Neuron (in vitro differentiated cells): Measurements from ENCODE around the gene TMEM232.
"Not testable (repeated sequence)": the region's sequence is repeated elsewhere in the genome, so short reads cannot be mapped to it uniquely, and the experiment has no call there.

ENCODE experiments used
- H2AFZ ChIP-seq: one replicate; pipeline ENCODE4 v1.6.1; 2013; ENCODE audit warnings: low read depth, mild to moderate bottlenecking, inconsistent platforms, low read length, moderate library complexity
- H3K27me3 ChIP-seq: one replicate; pipeline ENCODE4 v1.6.1; 2013; ENCODE audit warnings: low read length; ENCODE audit not compliant: insufficient read depth
- H3K36me3 ChIP-seq: one replicate; pipeline ENCODE4 v1.6.1; 2013; ENCODE audit warnings: low read length; ENCODE audit not compliant: insufficient read depth
- H3K4me1 ChIP-seq: one replicate; pipeline ENCODE4 v1.6.1; 2013; ENCODE audit warnings: low read length; ENCODE audit not compliant: insufficient read depth
- H3K4me3 ChIP-seq: 2 replicates; pipeline ENCODE4 v1.5.1; 2013; ENCODE audit warnings: mild to moderate bottlenecking, low read length, moderate library complexity
- H3K9me3 ChIP-seq: one replicate; pipeline ENCODE4 v1.6.1; 2013; ENCODE audit warnings: low read length

Gene TMEM232

GRCh38 chr5:110580625-110581024, 145.8 kb downstream of the TMEM232 start:
- Histone ChIP-seq H3K27me3 (no peaks in the 10 kb centered on the region), H3K4me3 (no peak overlapping the region), H3K9me3 (no peaks in the 10 kb centered on the region), H2AFZ (no peak overlapping the region), H3K4me1 (no peaks in the 10 kb centered on the region), H3K36me3 (no peaks in the 10 kb centered on the region)

GRCh38 chr5:110572729-110573128, 153.7 kb downstream of the TMEM232 start:
- Histone ChIP-seq H3K9me3 (no peaks in the 10 kb centered on the region), H2AFZ (no peak overlapping the region), H3K27me3 (no peaks in the 10 kb centered on the region), H3K4me1 (no peaks in the 10 kb centered on the region), H3K36me3 (no peaks in the 10 kb centered on the region), H3K4me3 (no peak overlapping the region)

GRCh38 chr5:110562191-110562590, 164.3 kb downstream of the TMEM232 start:
- no peaks in the 10 kb centered on the region for H3K27me3 ChIP-seq
- no peaks in the 10 kb centered on the region for H3K9me3 ChIP-seq
- H3K36me3 ChIP-seq = no peaks in the 10 kb centered on the region
- H2AFZ ChIP-seq = no peak overlapping the region
- H3K4me1 ChIP-seq = no peaks in the 10 kb centered on the region
- H3K4me3 ChIP-seq = no peak overlapping the region

- Histone ChIP-seq H2AFZ (no peak overlapping the region), H3K27me3 (no peaks in the 10 kb centered on the region), H3K4me3 (no peak overlapping the region), H3K36me3 (no peaks in the 10 kb centered on the region), H3K4me1 (no peaks in the 10 kb centered on the region), H3K9me3 (no peaks in the 10 kb centered on the region)
Observed at GRCh38 chr5:110561510-110561909, 165.0 kb downstream of the TMEM232 start.

GRCh38 chr5:110549301-110549700, 177.2 kb downstream of the TMEM232 start:
- Histone ChIP-seq H3K4me3 (no peak overlapping the region), H3K36me3 (no peaks in the 10 kb centered on the region), H3K9me3 (peaks cover 2% of the 10 kb centered on the region), H3K27me3 (no peaks in the 10 kb centered on the region), H3K4me1 (no peaks in the 10 kb centered on the region), H2AFZ (no peak overlapping the region)

GRCh38 chr5:110548171-110548570, 178.3 kb downstream of the TMEM232 start:
- H2AFZ ChIP-seq = no peak overlapping the region

GRCh38 chr5:110547495-110547894, 179.0 kb downstream of the TMEM232 start:
- H2AFZ ChIP-seq = no peak overlapping the region
- H3K36me3 ChIP-seq = no peaks in the 10 kb centered on the region
- no peaks in the 10 kb centered on the region for H3K27me3 ChIP-seq
- H3K4me1 ChIP-seq = no peaks in the 10 kb centered on the region
- H3K9me3 ChIP-seq = no peaks in the 10 kb centered on the region
- no peak overlapping the region for H3K4me3 ChIP-seq

More at GRCh38 chr5:110548171-110548570, 178.3 kb downstream of the TMEM232 start:
- Histone ChIP-seq H3K9me3 (peaks cover 2% of the 10 kb centered on the region), H3K4me1 (no peaks in the 10 kb centered on the region), H3K36me3 (no peaks in the 10 kb centered on the region), H3K27me3 (no peaks in the 10 kb centered on the region), H3K4me3 (no peak overlapping the region)

- no peaks in the 10 kb centered on the region for H3K9me3 ChIP-seq
- no peaks in the 10 kb centered on the region for H3K27me3 ChIP-seq
- H3K4me1 ChIP-seq = no peaks in the 10 kb centered on the region
- H2AFZ ChIP-seq = no peak overlapping the region
- H3K36me3 ChIP-seq = no peaks in the 10 kb centered on the region
- no peak overlapping the region for H3K4me3 ChIP-seq
Observed at GRCh38 chr5:110545716-110546115, 180.8 kb downstream of the TMEM232 start.

- Histone ChIP-seq H3K27me3 (no peaks in the 10 kb centered on the region), H3K36me3 (no peaks in the 10 kb centered on the region), H3K9me3 (no peaks in the 10 kb centered on the region), H3K4me3 (no peak overlapping the region), H2AFZ (no peak overlapping the region), H3K4me1 (no peaks in the 10 kb centered on the region)
Observed at GRCh38 chr5:110544603-110545002, 181.9 kb downstream of the TMEM232 start.

- Histone ChIP-seq H3K4me3 (no peak overlapping the region), H3K36me3 (no peaks in the 10 kb centered on the region), H3K27me3 (no peaks in the 10 kb centered on the region), H3K9me3 (no peaks in the 10 kb centered on the region), H2AFZ (no peak overlapping the region), H3K4me1 (no peaks in the 10 kb centered on the region)
Observed at GRCh38 chr5:110542949-110543348, 183.5 kb downstream of the TMEM232 start.

- no peak overlapping the region for H3K4me3 ChIP-seq
- H3K4me1 ChIP-seq = peaks cover 10% of the 10 kb centered on the region
- no peak overlapping the region for H2AFZ ChIP-seq
Observed at GRCh38 chr5:110536120-110537115, 190.1 kb downstream of the TMEM232 start.

GRCh38 chr5:110535146-110535545, 191.3 kb downstream of the TMEM232 start:
- not testable (repeated sequence) for H3K27me3 ChIP-seq, H2AFZ ChIP-seq, H3K9me3 ChIP-seq, H3K4me3 ChIP-seq, H3K36me3 ChIP-seq, H3K4me1 ChIP-seq

More at GRCh38 chr5:110536120-110537115, 190.1 kb downstream of the TMEM232 start:
- Histone ChIP-seq H3K9me3 (no peaks in the 10 kb centered on the region), H3K27me3 (no peaks in the 10 kb centered on the region), H3K36me3 (no peaks in the 10 kb centered on the region)

GRCh38 chr5:110525762-110526161, 200.7 kb downstream of the TMEM232 start:
- Histone ChIP-seq H3K36me3 (no peaks in the 10 kb centered on the region), H3K27me3 (no peaks in the 10 kb centered on the region), H3K4me3 (no peak overlapping the region), H3K9me3 (no peaks in the 10 kb centered on the region), H3K4me1 (no peaks in the 10 kb centered on the region), H2AFZ (no peak overlapping the region)
